IMR-90 (cell line): ENCODE results near the gene WDR62. TPM values are rescaled to one million over a fixed set of nuclear protein-coding genes. Genes with fewer than 3 reads are reported as not detected.

Experiments
- ATAC-seq: fragments of 200-7000 bp; cut with Tn5 transposase; 2 replicates; pipeline ENCODE4 v1.9.1; 2020; ENCODE audit warnings: low read depth, mild to moderate bottlenecking, moderate library complexity
- Bru-seq: library from RNA; stranded (reverse); fragments of 400-500 nt; gene quantifications from one replicate; lab custom pipeline; 2021; lab: Mats Ljungman, UMichigan
- BruChase-seq, 2 experiments: library from RNA; stranded (reverse); fragments of 400-500 nt; gene quantifications; one replicate each; lab custom pipeline; 2021; lab: Mats Ljungman, UMichigan
- BruUV-seq: library from RNA; stranded (reverse); fragments of 400-500 nt; replicated peaks from 2 replicates; lab custom pipeline; 2021; lab: Mats Ljungman, UMichigan
- CTCF ChIA-PET: fragments of 300-600 bp; formaldehyde crosslinking; extraction: SDS; loops from one replicate; lab custom pipeline; 2021; ENCODE audit warnings: antibody characterized with exemption; lab: Yijun Ruan, JAX
- POLR2A ChIA-PET: fragments of 300-600 bp; sonication (Branson Sonifier 250); formaldehyde crosslinking; loops from one replicate; lab custom pipeline; 2022; ENCODE audit warnings: antibody characterized with exemption; ENCODE audit not compliant: unreplicated experiment; lab: Charles Lee
- DNase-seq: peaks from one replicate; pipeline ENCODE4 v3.0.0; 2013
- H2AFZ ChIP-seq: replicated peaks from 2 replicates; pipeline ENCODE3; 2013; ENCODE audit warnings: low read length, mild to moderate bottlenecking; ENCODE audit not compliant: poor library complexity
- H2AK5ac ChIP-seq: 2 replicates; pipeline ENCODE4 v1.6.1; 2013; ENCODE audit warnings: low read depth, low read length, inconsistent platforms
- H2AK9ac ChIP-seq: replicated peaks from 2 replicates; pipeline ENCODE3; 2013; ENCODE audit warnings: mild to moderate bottlenecking, low read depth, low read length, moderate library complexity; ENCODE audit not compliant: poor library complexity
- H2BK120ac ChIP-seq: 2 replicates; pipeline ENCODE4 v1.6.1; 2013; ENCODE audit warnings: low read depth, low read length, inconsistent platforms
- H2BK15ac ChIP-seq: 3 replicates; pipeline ENCODE4 v1.6.1; 2013; ENCODE audit warnings: low read depth, low read length, inconsistent platforms
- H2BK20ac ChIP-seq: 2 replicates; pipeline ENCODE4 v1.6.1; 2013; ENCODE audit warnings: low read depth, mild to moderate bottlenecking, inconsistent platforms, low read length, moderate library complexity
- H2BK5ac ChIP-seq: 2 replicates; pipeline ENCODE4 v1.6.1; 2013; ENCODE audit warnings: mild to moderate bottlenecking, low read depth, low read length, inconsistent platforms; ENCODE audit not compliant: poor library complexity, severe bottlenecking
- H3K14ac ChIP-seq: replicated peaks from 2 replicates; pipeline ENCODE4 v1.6.1; 2013; ENCODE audit warnings: low read depth, low read length, inconsistent platforms
- H3K18ac ChIP-seq: 2 replicates; pipeline ENCODE4 v1.6.1; 2013; ENCODE audit warnings: low read depth, low read length, control low read depth
- H3K23ac ChIP-seq: 2 replicates; pipeline ENCODE4 v1.6.1; 2013; ENCODE audit warnings: low read depth, low read length, inconsistent platforms
- H3K27ac ChIP-seq: 2 replicates; pipeline ENCODE4 v1.5.1; 2013; ENCODE audit warnings: mild to moderate bottlenecking, control low read depth, low read length; ENCODE audit not compliant: insufficient read depth
- H3K27me3 ChIP-seq: 2 replicates; pipeline ENCODE4 v1.6.1; 2013; ENCODE audit warnings: low read length; ENCODE audit not compliant: control insufficient read depth, insufficient read depth
- H3K36me3 ChIP-seq: 2 replicates; pipeline ENCODE4 v1.6.1; 2013; ENCODE audit warnings: low read length, mixed read lengths; ENCODE audit not compliant: control insufficient read depth, insufficient read depth
- H3K4ac ChIP-seq: 2 replicates; pipeline ENCODE4 v1.6.1; 2013; ENCODE audit warnings: low read depth, low read length, inconsistent platforms
- H3K4me1 ChIP-seq: 2 replicates; pipeline ENCODE4 v1.6.1; 2013; ENCODE audit warnings: low read length, mixed read lengths; ENCODE audit not compliant: control insufficient read depth, insufficient read depth
- H3K4me2 ChIP-seq: 2 replicates; pipeline ENCODE4 v1.6.1; 2013; ENCODE audit warnings: low read depth, mild to moderate bottlenecking, control low read depth, low read length, moderate library complexity
- H3K4me3 ChIP-seq: 2 replicates; pipeline ENCODE4 v1.5.1; 2013; ENCODE audit warnings: low read depth, mild to moderate bottlenecking, control low read depth, low read length, moderate library complexity; ENCODE audit not compliant: insufficient read depth
- H3K56ac ChIP-seq: 2 replicates; pipeline ENCODE4 v1.6.1; 2013; ENCODE audit warnings: low read length, inconsistent platforms; ENCODE audit not compliant: insufficient read depth; ENCODE audit errors: extremely low read depth
- H3K79me1 ChIP-seq, 2 experiments: 2 replicates each; pipeline ENCODE4 v1.6.1; 2013; ENCODE audit warnings: low read length in 2 of 2, inconsistent platforms in 1 of 2, low read depth in 1 of 2
- H3K9ac ChIP-seq: 2 replicates; pipeline ENCODE4 v1.6.1; 2013; ENCODE audit warnings: low read depth, low read length, control low read depth
- H3K9me1 ChIP-seq: 2 replicates; pipeline ENCODE4 v1.6.1; 2013; ENCODE audit warnings: low read length, inconsistent platforms; ENCODE audit not compliant: insufficient read depth
- H3K9me3 ChIP-seq: 2 replicates; pipeline ENCODE4 v1.6.1; 2013; ENCODE audit warnings: low read length; ENCODE audit not compliant: control insufficient read depth, insufficient read depth
- H4K20me1 ChIP-seq: 2 replicates; pipeline ENCODE4 v1.6.1; 2013; ENCODE audit warnings: low read length, inconsistent platforms; ENCODE audit not compliant: insufficient read depth
- H4K5ac ChIP-seq: 2 replicates; pipeline ENCODE4 v1.6.1; 2013; ENCODE audit warnings: mild to moderate bottlenecking, low read depth, low read length, control low read depth
- H4K8ac ChIP-seq, 2 experiments: 2 replicates each; pipeline ENCODE4 v1.6.1; 2013; ENCODE audit warnings: low read depth in 2 of 2, low read length in 2 of 2, control low read depth in 1 of 2, inconsistent platforms in 1 of 2
- H4K91ac ChIP-seq: 2 replicates; pipeline ENCODE4 v1.6.1; 2013; ENCODE audit warnings: low read depth, low read length, inconsistent platforms; ENCODE audit not compliant: insufficient read depth
- FOS ChIP-seq: fragments of 150-350 bp; IDR thresholded peaks from 2 replicates; pipeline ENCODE4 v1.6.1; 2016; ENCODE audit warnings: low read depth, low read length
- MAZ ChIP-seq: IDR thresholded peaks from 2 replicates; pipeline ENCODE4 v1.6.1; 2012; ENCODE audit warnings: low read depth, mild to moderate bottlenecking, low read length, improper control_type of control experiment, moderate library complexity, borderline replicate concordance
- MXI1 ChIP-seq: IDR thresholded peaks from 2 replicates; pipeline ENCODE4 v1.6.1; 2012; ENCODE audit warnings: low read depth, mild to moderate bottlenecking, low read length, moderate library complexity, borderline replicate concordance
- NFE2L2 ChIP-seq: fragments of 150-350 bp; IDR thresholded peaks from 2 replicates; pipeline ENCODE4 v1.6.1; 2016; ENCODE audit warnings: low read depth, mild to moderate bottlenecking, low read length
- RCOR1 ChIP-seq: IDR thresholded peaks from 2 replicates; pipeline ENCODE4 v1.6.1; 2012; ENCODE audit warnings: mild to moderate bottlenecking, low read length, improper control_type of control experiment; ENCODE audit not compliant: insufficient replicate concordance
- WGBS, 2 experiments: methylation state at CpG; one replicate each; pipeline versions ENCODE4 v1.1.5 to v1.1.7; 2013; ENCODE audit warnings: missing lambda C conversion rate in 2 of 2; ENCODE audit not compliant: insufficient read length in 1 of 2; ENCODE audit errors: extremely low coverage in 2 of 2; 5-methylcytosine and 5-hydroxymethylcytosine counted together
- dilution Hi-C: fragments of 300-500 bp; cut with HindIII; formaldehyde crosslinking; loops from one replicate; pipeline ENCODE4 v1.14.3; 2018; ENCODE audit warnings: low sequenced_read_pairs; ENCODE audit not compliant: unreplicated experiment
- in situ Hi-C: fragments of 300-500 bp; cut with MboI; formaldehyde crosslinking; loops from 3 replicates; pipeline ENCODE4 v1.14.3; 2019; ENCODE audit warnings: low sequenced_read_pairs, inconsistent platforms, mixed read lengths
- intact Hi-C: fragments of 100-400 bp; cut with micrococcal nuclease; formaldehyde crosslinking; loops from 2 replicates; pipeline ENCODE4 v1.10.0; 2022
- long read RNA-seq: library from polyadenylated mRNA; unstranded; transcript quantifications from one replicate; pipeline ENCODE4 v2.0.0, GENCODE V29; 2021; ENCODE audit not compliant: unreplicated experiment
- polyA plus RNA-seq, 3 experiments: library from polyadenylated mRNA; depleted of rRNA; stranded (reverse); fragments of >200 nt; gene quantifications; 2 replicates each; pipeline ENCODE4 v1.2.3, GENCODE V29; 2012; ENCODE audit warnings: low replicate concordance in 1 of 3
- total RNA-seq: library from RNA; depleted of rRNA; stranded (reverse); fragments of >200 nt; gene quantifications from 2 replicates; pipeline ENCODE4 v1.2.3, GENCODE V29; 2012; rRNA removed

WDR62 gene
- total RNA-seq (4.5 and 5.0 TPM in 2 replicates), polyA plus RNA-seq (2012; rRNA removed) (7.0 and 8.2 TPM in 2 replicates), Bru-seq, nascent RNA (percentile 46 among the genes with signal in this experiment), BruChase-seq, experiment 1, labeled RNA remaining after a 6-hour chase (percentile 46 among the genes with signal in this experiment), BruChase-seq, experiment 2, labeled RNA remaining after a 2-hour chase (percentile 39 among the genes with signal in this experiment)
- polyA plus RNA-seq (2012; cell fraction: cytosol; rRNA removed), result 3.9 and 4.0 TPM in 2 replicates
- polyA plus RNA-seq (2012; cell fraction: nucleus; rRNA removed; ENCODE audit: low replicate concordance), result 12.0 and 43.6 TPM in 2 replicates
- long read RNA-seq, partial matches to known transcripts, result 2 of 3 reads
- long read RNA-seq, other reads (novel, unspliced or antisense), result 1 of 3 reads

GRCh38 chr19:36054733-36055686 is at the start of gene WDR62:
Gene WDR62, plus strand, starts transcription at chr19:36054897. Its CDS starts 75 bp downstream, at chr19:36054972.
- peak; percentile 53; the same call in 1 of the 2 replicates for TF ChIP-seq FOS
- TF ChIP-seq RCOR1, result no peak
- TF ChIP-seq NFE2L2, result no peak
- 0 out of 2 replicates have a peak, but pooled peaks have one; percentile 26 for TF ChIP-seq MAZ
- TF ChIP-seq MXI1, result peak; percentile 97
- ATAC-seq (peak; percentile 86), DNase-seq (no peak)
- Histone ChIP-seq H3K56ac (peak within 1 kb of the TSS; percentile 71), H3K27me3 (no peaks in the 10 kb centered on the region), H4K8ac (peak within 1 kb of the TSS; percentile 11 to 95), H3K27ac (peak within 1 kb of the TSS; percentile 81), H2AFZ (peak within 1 kb of the TSS; percentile 99), H3K9me3 (no peaks in the 10 kb centered on the region), H4K91ac (peak within 1 kb of the TSS; percentile 84), H4K5ac (peak within 1 kb of the TSS; percentile 72), H2BK5ac (peak within 1 kb of the TSS; percentile 91), H3K18ac (peak within 1 kb of the TSS; percentile 64), H3K14ac (peak within 1 kb of the TSS; percentile 90), H2BK15ac (peak within 1 kb of the TSS; percentile 66; the same call in 1 of the 3 replicates), H3K23ac (peak within 1 kb of the TSS; percentile 94), H3K36me3 (no peaks in the 10 kb centered on the region), H3K4ac (peak within 1 kb of the TSS; percentile 86), H2BK120ac (peak within 1 kb of the TSS; percentile 85), H2AK9ac (peak within 1 kb of the TSS; percentile 94), H3K79me1 (peaks cover 41 to 62% of the 10 kb centered on the region in 2 experiments), H3K4me1 (no peaks in the 10 kb centered on the region), H2AK5ac (peak within 1 kb of the TSS; percentile 55), H2BK20ac (peak within 1 kb of the TSS; percentile 4; the same call in 1 of the 2 replicates), H3K4me3 (peak within 1 kb of the TSS; percentile 76), H3K4me2 (peak within 1 kb of the TSS; percentile 94), H4K20me1 (peaks cover 3% of the 10 kb centered on the region), H3K9me1 (peaks cover 4% of the 10 kb centered on the region; the same call in 1 of the 2 replicates), H3K9ac (peak within 1 kb of the TSS; percentile 88)
- no TSS peak for BruUV-seq
- intact Hi-C loops, result loop anchor here (1.0 to 5.0 kb wide), 4 partner anchors 13 to 118 kb away; partner anchors contain the start of genes ALKBH6, LRFN3 and SDHAF1
- ChIA-PET CTCF (interaction anchor here (0.5 kb wide), 1 partner anchor 108 kb away, joined by 3 read pairs; no protein-coding TSS in a partner anchor), POLR2A (no interaction called here)
- dilution Hi-C loops, result no loop called here
- WGBS, 2 experiments, result 0% methylated on average over 43 of the region's 76 CpGs; no CpG with 5 or more reads in 1 of the 2 experiments
- in situ Hi-C loops, result no loop called here
